ENCODE data around the gene SLC2A4. TPM values are rescaled to one million over a fixed set of nuclear protein-coding genes. Genes with fewer than 3 reads are reported as not detected.

SLC2A4 gene
- total RNA-seq, 1 experiment from 2014 or later: 3.8 TPM

Other genes starting within 250 kb of the SLC2A4 start
- 0.37 and 0.48 TPM in 2 replicates for gene SLC16A13, start 245.7 kb upstream of the SLC2A4 start, total RNA-seq (2014; rRNA removed; shearing (Covaris generic))
- gene SLC16A11, start 237.6 kb upstream of the SLC2A4 start, total RNA-seq (2014; rRNA removed; shearing (Covaris generic)): 0.24 and 0.37 TPM in 2 replicates
- not detected in 2 replicates for gene CLEC10A, start 201.5 kb upstream of the SLC2A4 start, total RNA-seq (2014; rRNA removed; shearing (Covaris generic))
- gene ASGR2, start 166.9 kb upstream of the SLC2A4 start, total RNA-seq (2014; rRNA removed; shearing (Covaris generic)): not detected in 2 replicates
- gene ASGR1, start 102.3 kb upstream of the SLC2A4 start, total RNA-seq (2014; rRNA removed; shearing (Covaris generic)): 12.3 and 15.4 TPM in 2 replicates
- gene DLG4, start 61.9 kb upstream of the SLC2A4 start, total RNA-seq (2014; rRNA removed; shearing (Covaris generic)): 21.0 and 27.6 TPM in 2 replicates
- 362 and 410 TPM in 2 replicates for gene ACADVL, start 61.8 kb upstream of the SLC2A4 start, total RNA-seq (2014; rRNA removed; shearing (Covaris generic))
- gene DVL2, start 47.2 kb upstream of the SLC2A4 start, total RNA-seq (2014; rRNA removed; shearing (Covaris generic)): 75.0 and 90.9 TPM in 2 replicates
- gene PHF23, start 42.3 kb upstream of the SLC2A4 start, total RNA-seq (2014; rRNA removed; shearing (Covaris generic)): 54.9 and 56.2 TPM in 2 replicates
- 185 and 231 TPM in 2 replicates for gene GABARAP, start 39.3 kb upstream of the SLC2A4 start, total RNA-seq (2014; rRNA removed; shearing (Covaris generic))
- gene CTDNEP1, start 30.0 kb upstream of the SLC2A4 start, total RNA-seq (2014; rRNA removed; shearing (Covaris generic)): 58.8 and 59.9 TPM in 2 replicates
- 66.4 and 77.4 TPM in 2 replicates for gene ELP5, start 29.5 kb upstream of the SLC2A4 start, total RNA-seq (2014; rRNA removed; shearing (Covaris generic))
- gene CLDN7, start 19.2 kb upstream of the SLC2A4 start, total RNA-seq (2014; rRNA removed; shearing (Covaris generic)): 30.8 and 40.8 TPM in 2 replicates
- gene YBX2, start 12.9 kb downstream of the SLC2A4 start, total RNA-seq (2014; rRNA removed; shearing (Covaris generic)): 12.2 and 21.8 TPM in 2 replicates
- 865 and 1,116 TPM in 2 replicates for gene EIF5A, start 25.9 kb downstream of the SLC2A4 start, total RNA-seq (2014; rRNA removed; shearing (Covaris generic))
- 52.8 and 60.2 TPM in 2 replicates for gene GPS2, start 33.6 kb downstream of the SLC2A4 start, total RNA-seq (2014; rRNA removed; shearing (Covaris generic))
- gene NEURL4, start 47.6 kb downstream of the SLC2A4 start, total RNA-seq (2014; rRNA removed; shearing (Covaris generic)): 33.5 and 34.1 TPM in 2 replicates
- gene ACAP1, start 54.8 kb downstream of the SLC2A4 start, total RNA-seq (2014; rRNA removed; shearing (Covaris generic)): 17.8 and 34.5 TPM in 2 replicates
- 1.1 and 2.2 TPM in 2 replicates for gene KCTD11, start 70.4 kb downstream of the SLC2A4 start, total RNA-seq (2014; rRNA removed; shearing (Covaris generic))
- not detected in 2 replicates for gene TMEM95, start 73.4 kb downstream of the SLC2A4 start, total RNA-seq (2014; rRNA removed; shearing (Covaris generic))
- 7.0 and 8.9 TPM in 2 replicates for gene TNK1, start 99.4 kb downstream of the SLC2A4 start, total RNA-seq (2014; rRNA removed; shearing (Covaris generic))
- gene PLSCR3, start 112.8 kb downstream of the SLC2A4 start, total RNA-seq (2014; rRNA removed; shearing (Covaris generic)): 26.5 and 27.8 TPM in 2 replicates
- 280 and 385 TPM in 2 replicates for gene TMEM256, start 122.4 kb downstream of the SLC2A4 start, total RNA-seq (2014; rRNA removed; shearing (Covaris generic))
- gene NLGN2, start 126.1 kb downstream of the SLC2A4 start, total RNA-seq (2014; rRNA removed; shearing (Covaris generic)): 11.6 and 15.7 TPM in 2 replicates
- not detected in 2 replicates for gene SPEM1, start 138.6 kb downstream of the SLC2A4 start, total RNA-seq (2014; rRNA removed; shearing (Covaris generic))
- not detected in 2 replicates for gene SPEM2, start 143.9 kb downstream of the SLC2A4 start, total RNA-seq (2014; rRNA removed; shearing (Covaris generic))
- gene SPEM3, start 147.1 kb downstream of the SLC2A4 start, total RNA-seq (2014; rRNA removed; shearing (Covaris generic)): not detected in 2 replicates
- 14.5 and 15.8 TPM in 2 replicates for gene TMEM102, start 153.7 kb downstream of the SLC2A4 start, total RNA-seq (2014; rRNA removed; shearing (Covaris generic))
- 12.5 and 20.7 TPM in 2 replicates for gene FGF11, start 157.8 kb downstream of the SLC2A4 start, total RNA-seq (2014; rRNA removed; shearing (Covaris generic))
- gene CHRNB1, start 163.3 kb downstream of the SLC2A4 start, total RNA-seq (2014; rRNA removed; shearing (Covaris generic)): 6.6 and 6.8 TPM in 2 replicates
- 9.0 and 10.4 TPM in 2 replicates for gene ZBTB4, start 197.9 kb downstream of the SLC2A4 start, total RNA-seq (2014; rRNA removed; shearing (Covaris generic))
- not detected in 2 replicates for gene SLC35G6, start 199.7 kb downstream of the SLC2A4 start, total RNA-seq (2014; rRNA removed; shearing (Covaris generic))
- 46.1 and 48.6 TPM in 2 replicates for gene POLR2A, start 202.6 kb downstream of the SLC2A4 start, total RNA-seq (2014; rRNA removed; shearing (Covaris generic))

Data from H7 (cell line).